ENCODE data around the gene LHX1.
A peak's percentile ranks its signal among the peaks of the same experiment; 100 is the strongest.

LHX1 gene

DNA sequence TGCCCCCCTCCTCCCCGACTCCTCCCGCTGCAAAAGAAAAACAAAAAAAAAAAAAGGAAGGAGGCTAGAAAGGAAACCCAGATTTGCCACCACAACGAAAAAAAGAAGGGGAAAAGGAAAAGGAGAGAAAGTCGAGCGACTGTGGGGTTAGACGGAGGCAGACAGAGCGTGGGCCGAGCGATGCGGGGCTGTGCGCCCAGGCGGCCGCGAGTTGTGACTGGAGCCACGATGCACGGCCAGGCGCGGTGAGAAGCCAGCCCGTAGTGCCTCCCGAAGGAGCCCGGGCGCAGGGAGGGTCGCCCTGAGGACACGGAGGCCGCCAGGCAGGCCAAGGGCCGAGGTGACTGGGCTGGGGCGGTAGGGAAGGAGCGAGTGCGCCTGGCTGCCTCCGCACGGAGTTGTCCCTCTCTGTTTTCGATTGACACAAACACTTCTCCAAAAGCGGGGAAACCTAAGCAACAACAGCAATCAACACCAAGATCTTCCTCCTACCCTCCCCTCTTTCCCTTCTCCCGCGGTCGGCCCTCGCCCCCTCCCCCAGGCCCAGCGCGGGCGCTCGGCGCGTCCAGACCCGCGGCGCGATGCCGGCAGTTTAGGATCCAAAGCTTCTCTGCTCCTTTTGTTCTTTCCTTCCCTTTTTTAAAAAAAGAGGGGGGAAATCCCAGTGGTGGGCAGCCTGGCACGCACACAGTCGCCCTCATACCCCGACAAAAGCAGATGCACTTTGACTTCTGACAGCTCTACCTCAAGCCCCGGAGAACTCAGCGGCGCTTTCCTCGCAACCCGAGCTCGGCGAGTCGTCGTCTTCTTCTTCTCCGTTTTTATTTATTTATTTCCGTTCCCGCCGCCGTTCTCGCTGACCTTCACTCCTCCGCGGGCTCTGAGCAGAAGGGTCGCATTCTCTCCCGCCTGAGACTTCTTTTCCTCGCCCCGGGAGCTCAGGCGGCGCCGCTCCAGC lies at the start of gene LHX1:
Gene LHX1, plus strand, starts transcription at position 475 of the 958 bp plus-strand sequence. CDS start 723 bp downstream, outside the sequence.
- no peak for DNase-seq (ENCODE audit: low read depth in 2 of 2)

- DNase-seq (ENCODE audit: low read depth in 2 of 2) = no peak
Measured at GRCh38 chr17:36888236-36888951, 48.9 kb upstream of the LHX1 start.

DNA sequence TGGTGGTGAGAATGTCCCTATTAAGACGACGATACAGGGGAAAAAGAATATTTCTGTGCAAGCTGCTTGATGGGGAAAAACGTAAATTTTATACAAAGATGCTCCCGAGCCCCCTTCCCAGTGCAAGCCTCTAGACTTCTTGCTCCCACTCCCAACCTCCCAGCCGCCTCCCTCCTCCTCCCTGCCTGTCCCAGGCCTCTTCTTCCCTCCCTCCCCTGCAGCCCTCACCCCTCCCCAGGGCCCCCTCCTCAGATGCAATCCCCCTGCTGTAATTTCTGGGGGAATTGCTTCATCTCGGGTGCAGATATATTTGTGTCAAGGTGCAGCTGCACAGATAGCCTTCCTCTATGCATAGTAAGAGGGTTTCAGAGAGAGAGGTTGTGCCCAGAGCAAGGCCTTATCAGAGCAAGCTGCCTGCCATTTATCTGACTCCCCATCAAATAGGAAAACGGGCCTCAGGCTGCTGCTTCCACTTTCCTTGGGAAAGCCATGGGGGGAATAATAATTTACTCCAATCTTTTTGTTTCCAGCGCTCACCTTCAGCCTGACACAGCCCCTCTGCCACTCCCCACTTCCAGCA lies 47.4 kb upstream of the LHX1 start:
- DNase-seq (ENCODE audit: low read depth in 2 of 2) = no peak

GRCh38 chr17:36890398-36891168 lies 46.7 kb upstream of the LHX1 start:
- no peak for DNase-seq (ENCODE audit: low read depth in 2 of 2)

DNA sequence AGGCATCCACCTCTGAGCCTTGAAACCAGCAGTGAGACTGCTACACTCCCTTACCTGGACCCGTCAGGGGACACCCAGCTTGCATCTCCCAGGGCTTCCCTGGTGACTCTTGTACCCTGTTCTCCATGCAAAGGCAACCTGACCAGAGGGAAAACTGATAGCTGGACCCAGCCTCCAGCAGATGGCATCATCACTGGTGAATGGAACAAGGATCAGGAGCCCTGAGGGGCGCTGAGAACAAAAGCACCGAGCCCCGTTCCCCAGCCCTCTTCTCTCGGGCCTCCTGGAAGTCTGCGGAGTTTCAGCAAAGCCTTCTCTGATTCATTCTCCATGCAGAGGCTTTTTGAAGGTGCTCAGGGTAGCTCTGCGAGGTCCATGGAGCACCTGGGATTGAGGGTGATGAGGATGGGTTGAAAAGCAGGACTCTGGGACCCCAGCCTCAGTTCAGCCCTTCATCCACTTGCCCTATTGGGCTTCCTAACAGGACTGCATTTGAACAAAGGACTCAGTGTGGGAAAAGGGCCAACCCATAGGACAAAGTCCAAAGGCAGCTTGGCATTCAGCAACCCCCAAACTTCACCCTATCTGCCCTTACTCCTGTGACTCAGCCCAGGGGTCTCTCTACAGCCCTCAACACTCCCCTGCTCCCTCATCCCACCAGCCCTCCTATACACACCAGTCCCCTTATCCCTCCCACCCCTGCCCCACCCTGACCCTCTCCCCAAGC lies 45.0 kb upstream of the LHX1 start:
- DNase-seq (ENCODE audit: low read depth in 2 of 2) = no peak

GRCh38 chr17:36894177-36894576 lies 43.1 kb upstream of the LHX1 start:
- DNase-seq (ENCODE audit: low read depth in 2 of 2) = no peak

GRCh38 chr17:36894925-36895324 lies 42.4 kb upstream of the LHX1 start:
- no peak for DNase-seq (ENCODE audit: low read depth in 2 of 2)

GRCh38 chr17:36899250-36900159 lies 37.8 kb upstream of the LHX1 start:
- no peak for DNase-seq (ENCODE audit: low read depth in 2 of 2)

GRCh38 chr17:36900160-36900512 lies 37.1 kb upstream of the LHX1 start:
- no peak for DNase-seq (ENCODE audit: low read depth in 2 of 2)

- no peak for DNase-seq (ENCODE audit: low read depth in 2 of 2)
Measured at GRCh38 chr17:36901506-36901905, 35.8 kb upstream of the LHX1 start.

GRCh38 chr17:36907407-36907806 lies 29.9 kb upstream of the LHX1 start:
- DNase-seq (ENCODE audit: low read depth in 2 of 2) = no peak

GRCh38 chr17:36910513-36910912 lies 26.8 kb upstream of the LHX1 start:
- DNase-seq (ENCODE audit: low read depth in 2 of 2) = no peak

DNA sequence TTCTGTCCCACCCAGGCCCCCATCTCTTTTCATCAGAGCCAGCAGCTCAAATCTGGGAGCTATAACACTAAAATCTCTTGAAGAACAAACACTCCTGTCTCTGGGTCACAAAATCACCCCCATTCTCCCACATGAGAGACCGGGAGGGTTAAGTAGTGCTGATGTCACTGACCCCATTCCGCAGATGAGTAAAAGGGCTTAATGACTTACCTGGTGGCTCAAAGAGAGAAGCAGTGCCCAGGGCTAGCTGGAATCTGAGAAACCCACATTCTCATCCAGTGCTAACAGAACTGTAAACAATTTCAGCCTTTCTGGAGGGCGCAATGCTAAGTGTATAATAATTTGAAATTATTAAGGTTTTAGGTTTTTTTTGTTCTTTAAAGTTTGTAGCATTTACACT lies 26.3 kb upstream of the LHX1 start:
- no peak for DNase-seq (ENCODE audit: low read depth in 2 of 2)

- DNase-seq (ENCODE audit: low read depth in 2 of 2) = no peak
Measured at GRCh38 chr17:36913132-36913531, 24.1 kb upstream of the LHX1 start.

- no peak for DNase-seq (ENCODE audit: low read depth in 2 of 2)
Measured at GRCh38 chr17:36918211-36918691, 19.0 kb upstream of the LHX1 start.

DNA sequence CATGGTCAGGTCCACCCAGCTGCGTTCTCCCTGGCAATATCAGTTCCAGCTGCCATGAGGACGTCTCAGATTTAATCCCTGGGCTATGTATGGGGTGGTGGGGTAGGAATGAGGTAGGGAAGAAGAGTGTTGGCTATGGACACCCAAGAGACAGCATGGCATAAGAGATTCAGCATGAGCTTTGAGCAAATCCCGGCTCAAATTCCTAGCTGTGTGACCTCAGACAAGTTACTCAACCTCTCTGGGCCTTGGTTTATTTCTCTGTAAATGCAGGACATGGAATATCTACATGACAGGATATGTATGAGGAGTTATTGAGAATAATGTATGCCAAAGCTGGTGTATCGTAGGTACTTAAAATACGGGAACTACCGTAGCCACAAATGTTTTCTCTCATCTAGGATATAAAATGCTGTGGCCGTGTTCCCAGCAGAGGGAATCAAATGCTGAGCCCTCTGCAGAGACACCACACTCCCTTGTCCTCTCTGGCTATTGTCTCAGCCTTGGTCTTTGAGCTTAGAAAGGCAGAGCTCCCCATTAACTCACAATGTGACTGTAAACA lies 17.8 kb upstream of the LHX1 start:
- no peak for DNase-seq (ENCODE audit: low read depth in 2 of 2)

- DNase-seq (ENCODE audit: low read depth in 2 of 2) = no peak
Measured at GRCh38 chr17:36920032-36921005, 17.0 kb upstream of the LHX1 start.

- DNase-seq (ENCODE audit: low read depth in 2 of 2) = peak; percentile 36 to 61
Measured at GRCh38 chr17:36921095-36921851, 16.0 kb upstream of the LHX1 start.
